ENCODE measurements around the gene ESR2.

The ESR2 gene

DNA sequence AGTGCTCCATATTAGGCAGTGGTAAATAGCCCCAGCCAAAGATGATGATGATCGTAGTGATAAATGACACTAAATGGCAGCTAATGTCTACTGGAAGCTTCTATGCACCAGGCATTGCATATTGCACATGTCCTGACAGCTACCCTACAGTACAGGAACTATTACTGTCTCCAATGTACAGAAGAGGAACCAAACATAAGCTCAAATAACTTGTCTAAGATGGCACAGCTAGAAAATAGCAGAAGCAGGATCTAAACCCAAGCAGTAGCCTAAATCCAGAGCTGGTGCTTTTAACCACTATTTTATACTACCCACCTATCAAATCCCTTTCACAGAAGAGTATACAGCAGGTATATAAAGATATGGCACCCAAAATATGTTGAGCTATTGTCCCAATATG lies 28.9 kb downstream of the ESR2 start:
- no peak for DNase-seq (ENCODE audit: low read depth)

GRCh38 chr14:64260418-64260817 lies 33.8 kb downstream of the ESR2 start:
- no peak for DNase-seq (ENCODE audit: low read depth)

DNA sequence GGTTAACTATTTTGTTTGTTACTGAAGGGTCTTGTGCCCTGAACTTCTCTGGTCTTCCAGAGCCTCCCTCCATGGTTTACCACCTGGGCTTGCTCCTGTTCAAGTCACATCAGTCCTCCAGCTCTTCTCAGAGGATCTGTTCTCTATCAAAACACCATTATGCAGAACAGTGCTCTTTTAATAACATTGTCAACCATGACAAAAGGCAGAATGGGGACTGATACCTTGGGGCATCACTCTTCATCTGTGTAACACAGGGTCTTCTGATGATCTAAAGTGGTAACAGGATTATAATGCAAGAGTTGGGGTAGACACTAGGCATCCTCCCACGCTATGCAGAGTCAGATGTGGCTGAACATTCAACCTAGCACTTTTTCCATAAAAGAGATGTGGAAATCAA lies 38.4 kb downstream of the ESR2 start:
- no peak for DNase-seq (ENCODE audit: low read depth)

DNA sequence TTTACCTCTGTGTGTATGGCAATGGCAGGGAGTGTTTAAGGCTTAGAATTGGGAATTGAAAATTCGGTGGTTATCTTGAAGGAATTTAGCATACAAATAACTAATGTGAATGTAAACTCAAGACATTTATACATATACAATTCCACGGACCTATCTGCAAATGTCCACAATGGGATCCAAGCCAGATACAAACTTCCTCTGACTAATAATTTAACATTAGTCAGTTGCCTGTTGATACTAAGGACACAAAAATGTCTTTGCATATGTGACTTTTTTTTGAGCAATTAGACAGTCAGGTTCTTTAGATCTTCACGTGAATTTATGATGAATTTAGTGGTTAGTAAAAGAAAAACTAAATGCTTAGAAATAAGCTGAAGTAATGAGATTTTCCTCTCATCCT lies 40.5 kb downstream of the ESR2 start:
- DNase-seq (ENCODE audit: low read depth): no peak

DNA sequence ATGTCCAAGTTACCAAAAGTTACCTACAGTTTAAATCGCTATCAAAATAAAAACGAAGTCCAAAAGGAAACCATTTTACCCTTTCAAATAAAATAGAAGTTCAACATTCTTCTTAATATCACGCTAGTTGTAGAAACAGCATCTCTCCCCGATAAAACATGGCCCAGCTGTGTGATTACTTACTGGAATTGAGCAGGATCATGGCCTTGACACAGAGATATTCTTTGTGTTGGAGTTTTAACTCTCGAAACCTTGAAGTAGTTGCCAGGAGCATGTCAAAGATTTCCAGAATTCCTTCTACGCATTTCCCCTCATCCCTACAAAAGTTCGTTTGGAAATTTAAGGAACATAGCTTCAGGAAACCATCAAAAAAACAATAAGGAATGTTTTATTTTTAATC lies 44.8 kb downstream of the ESR2 start:
- no peak for DNase-seq (ENCODE audit: low read depth)

DNA sequence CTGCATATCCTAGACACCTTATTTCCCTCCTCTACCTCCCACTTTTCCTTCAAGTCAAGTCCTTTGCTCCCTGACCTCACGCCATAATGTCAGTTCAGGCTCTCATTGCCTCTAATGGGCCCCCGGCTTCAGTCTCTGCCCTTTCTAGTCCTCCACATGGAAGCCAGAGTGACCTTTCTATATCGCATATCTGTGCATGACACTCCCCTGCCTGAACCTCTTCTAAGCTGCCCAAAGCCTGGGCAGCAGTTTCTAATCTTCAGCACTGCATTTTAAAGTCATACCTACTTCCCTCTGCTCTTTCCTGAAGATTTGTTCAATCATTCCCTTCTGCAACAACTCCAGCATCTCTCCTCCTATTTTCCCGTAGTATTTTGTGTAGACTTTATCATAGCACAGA lies 45.5 kb downstream of the ESR2 start:
- DNase-seq (ENCODE audit: low read depth): no peak

- DNase-seq (ENCODE audit: low read depth): no peak
Measured at GRCh38 chr14:64247195-64247594, 47.0 kb downstream of the ESR2 start.

DNA sequence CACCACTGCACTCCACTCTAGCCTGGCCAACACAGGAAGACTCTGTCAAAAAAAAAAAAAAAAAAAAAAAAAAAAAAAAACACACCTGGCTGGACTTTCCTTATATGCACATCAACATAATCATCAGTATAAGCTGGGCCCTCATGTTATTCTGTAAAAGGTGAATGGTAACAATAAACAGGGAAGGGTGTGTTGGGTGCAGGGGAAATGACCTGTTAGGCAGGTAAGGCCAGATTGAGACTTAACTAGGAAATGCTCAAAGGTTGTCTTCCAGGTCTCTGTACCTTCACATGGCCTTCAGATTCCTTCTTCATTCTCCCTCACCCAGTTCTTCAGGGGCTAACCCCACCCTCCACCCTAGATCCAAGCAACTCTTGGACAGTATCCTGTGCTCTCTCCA lies 47.5 kb downstream of the ESR2 start:
- no peak for DNase-seq (ENCODE audit: low read depth)

DNA sequence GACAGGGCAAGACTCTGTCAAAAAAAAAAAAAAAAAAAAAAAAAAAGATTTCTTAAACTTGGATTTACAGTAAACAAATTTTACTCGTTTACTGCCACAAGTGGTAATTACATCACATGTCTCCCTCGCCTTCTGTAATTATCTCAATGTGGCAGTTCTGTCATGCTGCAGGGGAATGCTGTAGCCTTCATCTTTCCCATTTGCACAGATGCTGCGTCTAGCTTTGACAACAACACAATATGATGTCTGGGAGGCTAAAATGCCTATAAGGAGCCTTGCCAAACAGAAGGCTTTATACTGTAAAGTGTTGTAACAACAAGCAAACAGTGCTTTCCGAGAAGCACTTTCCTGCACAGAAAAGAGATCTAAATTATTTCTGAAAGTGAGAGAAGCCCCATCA lies 48.7 kb downstream of the ESR2 start:
- DNase-seq (ENCODE audit: low read depth): no peak

DNA sequence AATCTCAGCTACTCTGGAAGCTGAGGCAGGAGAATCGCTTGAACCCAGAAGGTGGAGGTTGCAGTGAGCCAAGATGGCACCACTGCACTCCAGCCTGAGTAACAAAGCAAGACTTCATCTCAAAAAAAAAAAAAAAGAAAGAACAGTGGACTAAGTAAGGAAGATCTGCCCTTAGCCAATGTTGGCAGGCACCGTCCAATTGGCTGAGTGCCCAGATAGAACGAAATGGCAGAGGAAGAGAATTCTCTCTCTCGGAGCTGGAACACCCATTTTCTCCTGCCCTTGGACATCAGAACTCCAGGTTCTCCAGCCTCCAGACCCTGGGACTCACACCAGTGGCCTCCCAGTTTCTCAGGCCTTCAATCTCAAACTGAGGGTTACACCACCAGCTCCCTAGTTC lies 49.9 kb downstream of the ESR2 start:
- peak; percentile 58 for DNase-seq (ENCODE audit: low read depth)

GRCh38 chr14:64238631-64239030 lies 55.5 kb downstream of the ESR2 start:
- no peak for DNase-seq (ENCODE audit: low read depth)

DNA sequence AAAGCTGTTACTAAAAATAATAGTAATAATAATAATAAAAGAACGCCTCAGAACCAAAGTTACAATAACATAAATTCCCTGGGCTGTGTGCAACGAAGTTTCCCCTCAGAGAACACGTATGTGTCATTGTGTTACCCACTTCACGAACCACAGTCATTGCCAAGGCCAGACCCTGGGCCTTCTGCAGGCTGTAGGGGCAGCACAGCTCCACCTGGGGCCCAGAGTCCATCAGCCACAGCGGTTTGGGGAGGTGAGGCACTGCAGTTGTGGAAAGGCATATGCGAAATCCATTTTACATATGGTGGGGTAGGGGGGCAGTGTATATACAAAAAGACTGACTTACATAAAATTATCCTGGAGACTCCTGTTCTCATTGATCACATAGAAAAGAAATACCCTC lies 56.1 kb downstream of the ESR2 start:
- no peak for DNase-seq (ENCODE audit: low read depth)

- no peak for DNase-seq (ENCODE audit: low read depth)
Measured at GRCh38 chr14:64235652-64236640, 58.2 kb downstream of the ESR2 start.

GRCh38 chr14:64234877-64235651 lies 59.1 kb downstream of the ESR2 start:
- no peak for DNase-seq (ENCODE audit: low read depth)

GRCh38 chr14:64233531-64234190 lies 60.5 kb downstream of the ESR2 start:
- DNase-seq (ENCODE audit: low read depth): no peak

DNA sequence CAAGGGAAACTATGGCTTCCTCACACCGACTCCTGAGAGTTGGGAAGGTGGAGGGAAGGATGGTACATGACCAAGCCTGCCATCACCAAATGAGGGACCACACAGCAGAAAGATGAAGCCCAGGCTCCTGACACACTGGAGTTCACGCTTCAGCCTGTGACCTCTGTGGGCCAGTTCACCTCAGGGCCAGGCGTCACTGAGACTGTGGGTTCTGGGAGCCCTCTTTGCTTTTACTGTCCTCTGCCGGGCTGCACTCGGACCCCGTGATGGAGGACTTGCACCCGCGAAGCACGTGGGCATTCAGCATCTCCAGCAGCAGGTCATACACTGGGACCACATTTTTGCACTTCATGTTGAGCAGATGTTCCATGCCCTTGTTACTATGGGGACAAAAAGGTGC lies 61.2 kb downstream of the ESR2 start:
- no peak for DNase-seq (ENCODE audit: low read depth)

DNA sequence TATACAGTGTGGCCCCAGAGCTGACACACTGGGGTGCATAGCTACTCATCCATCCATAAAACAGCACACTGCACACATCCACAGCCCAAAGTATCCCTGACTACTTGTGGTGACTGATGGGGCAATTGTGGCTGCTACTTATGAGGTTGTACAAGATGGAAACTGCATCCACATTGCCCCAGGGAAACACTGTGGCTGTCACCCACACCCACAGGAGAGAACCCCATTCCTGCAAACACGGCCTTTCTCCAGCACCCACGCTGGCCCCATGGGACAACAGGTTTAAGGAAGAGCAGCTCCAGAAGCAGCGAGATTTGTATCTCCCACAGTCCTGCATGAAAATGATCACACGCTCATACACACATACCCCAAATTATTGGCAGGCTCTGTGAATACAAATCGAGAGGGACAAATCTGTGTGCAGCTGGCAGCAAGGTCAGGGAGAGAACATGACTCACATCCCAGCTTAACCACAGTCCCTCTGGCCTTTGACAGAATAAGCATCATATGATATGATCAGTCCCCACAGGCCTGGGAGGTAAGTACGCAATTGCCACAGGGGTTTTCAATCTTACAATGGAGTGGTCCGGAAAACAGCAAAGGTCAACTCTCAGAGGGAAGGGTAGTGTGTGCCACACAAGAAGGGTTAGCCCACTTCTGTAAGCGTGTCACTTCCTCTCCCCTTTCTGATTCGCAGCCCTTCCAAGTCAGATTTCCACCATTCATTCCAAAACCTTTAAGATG lies 61.9 kb downstream of the ESR2 start:
- peak; percentile 92 for DNase-seq (ENCODE audit: low read depth)

- no peak for DNase-seq (ENCODE audit: low read depth)
Measured at GRCh38 chr14:64229489-64229888, 64.7 kb downstream of the ESR2 start.

DNA sequence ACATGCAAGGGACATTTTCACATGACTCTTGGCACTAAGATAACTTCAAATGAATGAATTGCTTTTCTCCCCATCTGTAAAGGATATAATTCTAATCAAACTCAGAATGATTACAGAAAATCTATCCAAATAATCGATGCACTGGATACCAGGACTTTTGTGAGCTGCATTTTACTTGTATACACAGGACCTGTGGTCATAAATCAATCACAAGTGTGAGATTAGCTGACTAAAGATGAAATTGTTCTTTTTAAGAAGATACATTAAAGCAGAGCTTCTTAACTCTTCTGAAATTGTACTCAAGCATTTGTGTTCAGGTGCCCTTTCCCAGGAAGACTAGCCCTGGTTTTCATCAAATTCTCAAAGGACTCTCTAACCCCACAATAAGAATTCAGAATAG lies 66.3 kb downstream of the ESR2 start:
- DNase-seq (ENCODE audit: low read depth): no peak

DNA sequence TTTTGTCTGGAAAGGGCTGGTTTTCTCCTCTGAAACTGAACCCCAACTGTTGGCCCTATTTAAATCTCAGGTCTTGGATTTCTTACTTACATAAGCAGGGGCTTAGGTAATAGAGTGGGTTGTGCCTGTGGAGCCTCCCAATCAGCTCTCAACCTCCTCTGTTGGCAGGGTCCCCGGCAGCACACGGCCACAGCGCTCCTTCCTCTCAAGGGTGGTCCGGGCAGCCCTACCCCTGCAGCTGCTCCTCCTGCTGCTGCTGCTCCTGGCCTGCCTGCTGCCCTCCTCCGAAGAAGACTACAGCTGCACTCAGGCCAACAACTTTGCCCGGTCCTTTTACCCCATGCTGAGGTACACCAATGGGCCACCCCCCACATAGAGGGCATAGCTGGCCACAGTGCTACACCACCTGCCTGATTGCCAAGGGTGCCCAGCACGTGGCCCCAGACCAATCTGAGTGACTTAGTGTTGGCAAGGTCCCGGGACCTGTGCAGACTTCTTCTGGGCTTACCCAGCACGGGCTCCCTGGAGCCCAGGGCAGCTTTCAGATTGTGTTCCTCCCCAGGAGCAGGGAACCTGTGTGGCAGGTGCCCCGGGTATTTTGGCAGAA lies 68.9 kb downstream of the ESR2 start:
- no peak for DNase-seq (ENCODE audit: low read depth)

DNA sequence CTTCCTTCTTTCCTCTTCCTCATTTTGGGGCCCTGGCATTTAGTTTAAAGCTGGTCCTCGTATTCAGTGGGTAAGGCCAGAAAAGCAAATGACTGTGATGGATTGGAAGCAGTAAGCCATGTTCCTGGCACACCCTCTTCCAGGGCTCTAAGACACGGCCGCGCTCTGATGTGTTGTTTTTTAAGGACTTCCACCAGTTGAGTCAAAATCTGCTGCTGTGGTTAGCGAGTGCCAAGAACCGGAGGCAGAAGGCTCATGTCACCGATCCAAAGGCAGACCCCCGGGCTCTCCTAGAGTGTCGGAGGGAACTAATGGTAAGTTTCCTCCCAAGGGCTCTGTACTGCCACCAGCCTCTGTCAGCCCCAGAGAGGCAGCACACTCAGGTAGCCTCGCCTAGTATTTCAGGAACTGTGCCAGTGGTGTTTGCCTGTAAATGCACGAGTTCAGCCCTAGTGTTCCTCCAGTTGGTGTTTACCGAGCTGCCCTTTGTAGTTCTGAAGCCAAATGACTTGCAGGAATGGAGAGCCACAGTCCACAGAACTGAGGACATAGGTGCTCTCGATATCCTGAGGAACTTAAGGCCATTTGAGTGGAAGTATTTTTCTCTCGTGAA lies 72.7 kb downstream of the ESR2 start:
- DNase-seq (ENCODE audit: low read depth): no peak
